GM19455 (cell line): ENCODE results near the gene SARS1.

Experiments
- ATAC-seq: cut with Tn5 transposase; IDR thresholded peaks from one replicate; pipeline ENCODE4 v1.9.1; 2021; ENCODE audit not compliant: unreplicated experiment

Gene SARS1

GRCh38 chr1:109225308-109225707, 11.6 kb downstream of the SARS1 start:
- ATAC-seq, result no peak

GRCh38 chr1:109225711-109226445, 12.2 kb downstream of the SARS1 start:
- ATAC-seq, result no peak

- no peak for ATAC-seq
Measured at GRCh38 chr1:109228167-109228566, 14.4 kb downstream of the SARS1 start.

- no peak for ATAC-seq
Measured at GRCh38 chr1:109229531-109230127, 15.9 kb downstream of the SARS1 start.

GRCh38 chr1:109231066-109231465, 17.3 kb downstream of the SARS1 start:
- ATAC-seq, result no peak

GRCh38 chr1:109235137-109235536, 21.4 kb downstream of the SARS1 start:
- no peak for ATAC-seq

- ATAC-seq, result no peak
Measured at GRCh38 chr1:109237512-109237911, 23.8 kb downstream of the SARS1 start.

- ATAC-seq, result no peak
Measured at GRCh38 chr1:109238382-109238781, 24.7 kb downstream of the SARS1 start.

GRCh38 chr1:109239047-109239408, 25.3 kb downstream of the SARS1 start:
- no peak for ATAC-seq

GRCh38 chr1:109239409-109240068, 25.8 kb downstream of the SARS1 start:
- peak; percentile 49 for ATAC-seq

- ATAC-seq, result no peak
Measured at GRCh38 chr1:109240158-109241152, 26.7 kb downstream of the SARS1 start.

GRCh38 chr1:109241344-109241743, 27.6 kb downstream of the SARS1 start:
- no peak for ATAC-seq

- ATAC-seq, result no peak
Measured at GRCh38 chr1:109241841-109242345, 28.2 kb downstream of the SARS1 start.

- ATAC-seq, result no peak
Measured at GRCh38 chr1:109242387-109242786, 28.7 kb downstream of the SARS1 start.

- no peak for ATAC-seq
Measured at GRCh38 chr1:109243221-109243620, 29.5 kb downstream of the SARS1 start.

GRCh38 chr1:109243860-109244552, 30.3 kb downstream of the SARS1 start:
- ATAC-seq, result no peak

- ATAC-seq, result no peak
Measured at GRCh38 chr1:109246141-109246551, 32.4 kb downstream of the SARS1 start.

- no peak for ATAC-seq
Measured at GRCh38 chr1:109247401-109248365, 34.0 kb downstream of the SARS1 start.

- no peak for ATAC-seq
Measured at GRCh38 chr1:109248444-109248796, 34.7 kb downstream of the SARS1 start.
